Measurements from ENCODE around the gene VCL. TPM values are rescaled to one million over a fixed set of nuclear protein-coding genes. Genes with fewer than 3 reads are reported as not detected.

Gene VCL
- total and polyA plus RNA-seq, 2 of the 8 experiments (the other 6 are each of a cell fraction or from before 2014, with no cell fraction given): 119 to 377 TPM

DNA sequence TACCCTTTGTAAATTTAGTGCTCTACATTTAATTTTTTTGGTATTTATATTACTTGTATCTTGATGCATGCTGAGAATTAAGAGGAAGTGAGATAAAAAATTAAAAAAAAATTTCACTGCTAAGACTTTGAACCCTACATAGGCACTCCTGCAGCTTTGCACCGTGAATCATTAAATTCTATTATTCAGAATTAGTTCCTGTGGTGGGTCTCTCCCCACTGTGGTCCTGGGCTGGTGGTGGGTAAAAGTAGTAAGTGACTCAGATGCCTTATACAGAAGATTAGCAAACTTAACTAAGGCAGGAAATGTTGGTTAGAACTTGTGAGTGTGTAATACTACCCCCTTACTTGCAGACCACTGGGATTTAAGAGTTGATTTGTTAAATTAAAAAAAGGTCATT lies 80.1 kb downstream of the VCL start (continued):
- TF ChIP-seq, protein P1, sequence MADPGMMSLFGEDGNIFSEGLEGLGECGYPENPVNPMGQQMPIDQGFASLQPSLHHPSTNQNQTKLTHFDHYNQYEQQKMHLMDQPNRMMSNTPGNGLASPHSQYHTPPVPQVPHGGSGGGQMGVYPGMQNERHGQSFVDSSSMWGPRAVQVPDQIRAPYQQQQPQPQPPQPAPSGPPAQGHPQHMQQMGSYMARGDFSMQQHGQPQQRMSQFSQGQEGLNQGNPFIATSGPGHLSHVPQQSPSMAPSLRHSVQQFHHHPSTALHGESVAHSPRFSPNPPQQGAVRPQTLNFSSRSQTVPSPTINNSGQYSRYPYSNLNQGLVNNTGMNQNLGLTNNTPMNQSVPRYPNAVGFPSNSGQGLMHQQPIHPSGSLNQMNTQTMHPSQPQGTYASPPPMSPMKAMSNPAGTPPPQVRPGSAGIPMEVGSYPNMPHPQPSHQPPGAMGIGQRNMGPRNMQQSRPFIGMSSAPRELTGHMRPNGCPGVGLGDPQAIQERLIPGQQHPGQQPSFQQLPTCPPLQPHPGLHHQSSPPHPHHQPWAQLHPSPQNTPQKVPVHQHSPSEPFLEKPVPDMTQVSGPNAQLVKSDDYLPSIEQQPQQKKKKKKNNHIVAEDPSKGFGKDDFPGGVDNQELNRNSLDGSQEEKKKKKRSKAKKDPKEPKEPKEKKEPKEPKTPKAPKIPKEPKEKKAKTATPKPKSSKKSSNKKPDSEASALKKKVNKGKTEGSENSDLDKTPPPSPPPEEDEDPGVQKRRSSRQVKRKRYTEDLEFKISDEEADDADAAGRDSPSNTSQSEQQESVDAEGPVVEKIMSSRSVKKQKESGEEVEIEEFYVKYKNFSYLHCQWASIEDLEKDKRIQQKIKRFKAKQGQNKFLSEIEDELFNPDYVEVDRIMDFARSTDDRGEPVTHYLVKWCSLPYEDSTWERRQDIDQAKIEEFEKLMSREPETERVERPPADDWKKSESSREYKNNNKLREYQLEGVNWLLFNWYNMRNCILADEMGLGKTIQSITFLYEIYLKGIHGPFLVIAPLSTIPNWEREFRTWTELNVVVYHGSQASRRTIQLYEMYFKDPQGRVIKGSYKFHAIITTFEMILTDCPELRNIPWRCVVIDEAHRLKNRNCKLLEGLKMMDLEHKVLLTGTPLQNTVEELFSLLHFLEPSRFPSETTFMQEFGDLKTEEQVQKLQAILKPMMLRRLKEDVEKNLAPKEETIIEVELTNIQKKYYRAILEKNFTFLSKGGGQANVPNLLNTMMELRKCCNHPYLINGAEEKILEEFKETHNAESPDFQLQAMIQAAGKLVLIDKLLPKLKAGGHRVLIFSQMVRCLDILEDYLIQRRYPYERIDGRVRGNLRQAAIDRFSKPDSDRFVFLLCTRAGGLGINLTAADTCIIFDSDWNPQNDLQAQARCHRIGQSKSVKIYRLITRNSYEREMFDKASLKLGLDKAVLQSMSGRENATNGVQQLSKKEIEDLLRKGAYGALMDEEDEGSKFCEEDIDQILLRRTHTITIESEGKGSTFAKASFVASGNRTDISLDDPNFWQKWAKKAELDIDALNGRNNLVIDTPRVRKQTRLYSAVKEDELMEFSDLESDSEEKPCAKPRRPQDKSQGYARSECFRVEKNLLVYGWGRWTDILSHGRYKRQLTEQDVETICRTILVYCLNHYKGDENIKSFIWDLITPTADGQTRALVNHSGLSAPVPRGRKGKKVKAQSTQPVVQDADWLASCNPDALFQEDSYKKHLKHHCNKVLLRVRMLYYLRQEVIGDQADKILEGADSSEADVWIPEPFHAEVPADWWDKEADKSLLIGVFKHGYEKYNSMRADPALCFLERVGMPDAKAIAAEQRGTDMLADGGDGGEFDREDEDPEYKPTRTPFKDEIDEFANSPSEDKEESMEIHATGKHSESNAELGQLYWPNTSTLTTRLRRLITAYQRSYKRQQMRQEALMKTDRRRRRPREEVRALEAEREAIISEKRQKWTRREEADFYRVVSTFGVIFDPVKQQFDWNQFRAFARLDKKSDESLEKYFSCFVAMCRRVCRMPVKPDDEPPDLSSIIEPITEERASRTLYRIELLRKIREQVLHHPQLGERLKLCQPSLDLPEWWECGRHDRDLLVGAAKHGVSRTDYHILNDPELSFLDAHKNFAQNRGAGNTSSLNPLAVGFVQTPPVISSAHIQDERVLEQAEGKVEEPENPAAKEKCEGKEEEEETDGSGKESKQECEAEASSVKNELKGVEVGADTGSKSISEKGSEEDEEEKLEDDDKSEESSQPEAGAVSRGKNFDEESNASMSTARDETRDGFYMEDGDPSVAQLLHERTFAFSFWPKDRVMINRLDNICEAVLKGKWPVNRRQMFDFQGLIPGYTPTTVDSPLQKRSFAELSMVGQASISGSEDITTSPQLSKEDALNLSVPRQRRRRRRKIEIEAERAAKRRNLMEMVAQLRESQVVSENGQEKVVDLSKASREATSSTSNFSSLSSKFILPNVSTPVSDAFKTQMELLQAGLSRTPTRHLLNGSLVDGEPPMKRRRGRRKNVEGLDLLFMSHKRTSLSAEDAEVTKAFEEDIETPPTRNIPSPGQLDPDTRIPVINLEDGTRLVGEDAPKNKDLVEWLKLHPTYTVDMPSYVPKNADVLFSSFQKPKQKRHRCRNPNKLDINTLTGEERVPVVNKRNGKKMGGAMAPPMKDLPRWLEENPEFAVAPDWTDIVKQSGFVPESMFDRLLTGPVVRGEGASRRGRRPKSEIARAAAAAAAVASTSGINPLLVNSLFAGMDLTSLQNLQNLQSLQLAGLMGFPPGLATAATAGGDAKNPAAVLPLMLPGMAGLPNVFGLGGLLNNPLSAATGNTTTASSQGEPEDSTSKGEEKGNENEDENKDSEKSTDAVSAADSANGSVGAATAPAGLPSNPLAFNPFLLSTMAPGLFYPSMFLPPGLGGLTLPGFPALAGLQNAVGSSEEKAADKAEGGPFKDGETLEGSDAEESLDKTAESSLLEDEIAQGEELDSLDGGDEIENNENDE (IDR thresholded peaks at IDR 0.05; ENCODE audit: insufficient replicate concordance, low read length): no peak
- TF ChIP-seq, protein P2, sequence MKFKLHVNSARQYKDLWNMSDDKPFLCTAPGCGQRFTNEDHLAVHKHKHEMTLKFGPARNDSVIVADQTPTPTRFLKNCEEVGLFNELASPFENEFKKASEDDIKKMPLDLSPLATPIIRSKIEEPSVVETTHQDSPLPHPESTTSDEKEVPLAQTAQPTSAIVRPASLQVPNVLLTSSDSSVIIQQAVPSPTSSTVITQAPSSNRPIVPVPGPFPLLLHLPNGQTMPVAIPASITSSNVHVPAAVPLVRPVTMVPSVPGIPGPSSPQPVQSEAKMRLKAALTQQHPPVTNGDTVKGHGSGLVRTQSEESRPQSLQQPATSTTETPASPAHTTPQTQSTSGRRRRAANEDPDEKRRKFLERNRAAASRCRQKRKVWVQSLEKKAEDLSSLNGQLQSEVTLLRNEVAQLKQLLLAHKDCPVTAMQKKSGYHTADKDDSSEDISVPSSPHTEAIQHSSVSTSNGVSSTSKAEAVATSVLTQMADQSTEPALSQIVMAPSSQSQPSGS (IDR thresholded peaks at IDR 0.05; ENCODE audit: low read length): no peak
- TF ChIP-seq JUND (IDR thresholded peaks at IDR 0.05; ENCODE audit: low read length) (no peak), SIN3A (conservative IDR thresholded peaks at IDR 0.05 in 1 of 2, IDR thresholded peaks at IDR 0.05 in 1 of 2; ENCODE audit: low read depth in 1 of 2, low read length in 2 of 2) (no peak), SAP30 (IDR thresholded peaks at IDR 0.05; ENCODE audit: insufficient read depth, insufficient replicate concordance, low read length) (no peak), GTF2F1 (IDR thresholded peaks at IDR 0.05; ENCODE audit: borderline replicate concordance, low read depth, low read length) (no peak), TAF7 (optimal IDR thresholded peaks at IDR 0.05; ENCODE audit: borderline replicate concordance, low read depth, low read length) (no peak), TCF12 (IDR thresholded peaks at IDR 0.05; ENCODE audit: low read depth, low read length) (no peak), HDAC6 (IDR thresholded peaks at IDR 0.05; ENCODE audit: low read depth, low read length) (no peak), YY1 (IDR thresholded peaks at IDR 0.05; ENCODE audit: low read depth, low read length) (no peak)

All from H1 (cell line).